ENCODE data around the gene ABCB1. TPM values are rescaled to one million over a fixed set of nuclear protein-coding genes. Genes with fewer than 3 reads are reported as not detected.
"Not testable (repeated sequence)": the region's sequence is repeated elsewhere in the genome, so short reads cannot be mapped to it uniquely, and the experiment has no call there.

ABCB1 gene
- total and polyA plus RNA-seq, 10 of the 15 experiments (the other 5 are each of a cell fraction or from before 2014, with no cell fraction given): 0.40 to 13.9 (median 1.9) TPM

GRCh38 chr7:87463982-87464381 lies 136.7 kb downstream of the ABCB1 start (continued):
- TF ChIP-seq ZNF687 (IDR thresholded peaks at IDR 0.05) (no peak), PAX8 (IDR thresholded peaks at IDR 0.05) (no peak), MXI1 (IDR thresholded peaks at IDR 0.05; ENCODE audit: low read depth, low read length) (no peak)

- FAIRE-seq; H3K9ac ChIP-seq (ENCODE audit: control insufficient read depth, insufficient read depth, low read length); H3K4me3 ChIP-seq; H3K27me3 ChIP-seq (replicated peaks in 1 of 2; ENCODE audit: control insufficient read depth in 2 of 2, insufficient read depth in 2 of 2, low read length in 1 of 2); in situ Hi-C loops (cut with MboI); H4K20me1 ChIP-seq (ENCODE audit: control insufficient read depth, insufficient read depth); H3K4me2 ChIP-seq (ENCODE audit: control insufficient read depth, insufficient read depth); H3K9me3 ChIP-seq (replicated peaks; ENCODE audit: control insufficient read depth, insufficient read depth, low read length); H3K27ac ChIP-seq (ENCODE audit: control insufficient read depth, insufficient read depth); ATAC-seq; H3K79me2 ChIP-seq (ENCODE audit: control insufficient read depth, insufficient read depth, low read length); H3K36me3 ChIP-seq (ENCODE audit: control insufficient read depth in 2 of 2, insufficient read depth in 2 of 2, low read length in 1 of 2); BruUV-seq (replicated peaks); RAD21 ChIA-PET (ENCODE audit: unreplicated experiment); intact Hi-C loops (cut with micrococcal nuclease; ENCODE audit: unreplicated experiment); H3K4me1 ChIP-seq (ENCODE audit: control insufficient read depth, insufficient read depth, low read length); DNase-seq (ENCODE audit: low read depth, low spot score); H2AFZ ChIP-seq (ENCODE audit: control insufficient read depth, low read depth, low read length): not testable (repeated sequence)
- ChIA-PET POLR2A (interaction anchor here (0.6 kb wide), 1 partner anchor 98 kb away, joined by 5 read pairs; no protein-coding TSS in a partner anchor), CTCF (interaction anchor here (0.9 kb wide), 1 partner anchor 14 kb away, joined by 3 read pairs; no protein-coding TSS in a partner anchor), SMC1A (ENCODE audit: uncharacterized antibody, unreplicated experiment) (interaction anchor here (0.7 to 1.0 kb wide), 2 partner anchors 11 to 12 kb away, joined by 3 read pairs; no protein-coding TSS in a partner anchor)
- WGBS (ENCODE audit: insufficient coverage, insufficient replicate concordance, low lambda C conversion rate, missing lambda C conversion rate): 65% methylated on average over 3 of the region's 3 CpGs
Observed at GRCh38 chr7:87460444-87460843, 140.2 kb downstream of the ABCB1 start.

Data from GM12878 (cell line).